H1 (cell line): ENCODE measurements around the gene PDE3A. TPM values are rescaled to one million over a fixed set of nuclear protein-coding genes. Genes with fewer than 3 reads are reported as not detected.

ENCODE experiments used
- CTCF ChIA-PET: fragments of 300-600 bp; sonication (Branson Sonifier 250); formaldehyde crosslinking; loops from one replicate; lab custom pipeline; 2021; ENCODE audit not compliant: partially characterized antibody; lab: Charles Lee
- POLR2A ChIA-PET: fragments of 300-600 bp; sonication (Branson Sonifier 250); formaldehyde crosslinking; loops from one replicate; lab custom pipeline; 2021; ENCODE audit warnings: inconsistent platforms; ENCODE audit not compliant: partially characterized antibody; lab: Charles Lee
- DNase-seq, 2 experiments: peaks; one replicate each; pipeline versions ENCODE4 v3.0.0 to v3.0.0-alpha.2; 2010 to 2022; ENCODE audit warnings: low spot score in 2 of 2, low read depth in 1 of 2, mixed read lengths in 1 of 2
- FAIRE-seq: peaks from 2 replicates; lab custom pipeline; 2011; peaks lifted over from hg19 to GRCh38; lab: Jason Lieb, UNC
- H2AFZ ChIP-seq: 2 replicates; pipeline ENCODE4 v1.8.1; 2012; ENCODE audit warnings: low read length, inconsistent platforms
- H2AK5ac ChIP-seq: 2 replicates; pipeline ENCODE4 v1.6.1; 2013; ENCODE audit warnings: low read depth, low read length
- H2BK120ac ChIP-seq: replicated peaks from 2 replicates; pipeline ENCODE3; 2013; ENCODE audit warnings: low read depth, low read length, inconsistent platforms
- H2BK12ac ChIP-seq: 2 replicates; pipeline ENCODE4 v1.6.1; 2013; ENCODE audit warnings: low read depth, low read length
- H2BK15ac ChIP-seq: 2 replicates; pipeline ENCODE4 v1.6.1; 2013; ENCODE audit warnings: low read length
- H2BK20ac ChIP-seq: 2 replicates; pipeline ENCODE4 v1.6.1; 2013; ENCODE audit warnings: low read length
- H2BK5ac ChIP-seq: 2 replicates; pipeline ENCODE4 v1.6.1; 2013; ENCODE audit warnings: low read depth, low read length
- H3K14ac ChIP-seq: 2 replicates; pipeline ENCODE4 v1.6.1; 2013; ENCODE audit warnings: inconsistent platforms; ENCODE audit not compliant: insufficient read length
- H3K18ac ChIP-seq: 2 replicates; pipeline ENCODE4 v1.6.1; 2013; ENCODE audit warnings: low read length; ENCODE audit errors: extremely low read depth
- H3K23ac ChIP-seq: 2 replicates; pipeline ENCODE4 v1.6.1; 2013; ENCODE audit warnings: inconsistent platforms; ENCODE audit not compliant: insufficient read length
- H3K23me2 ChIP-seq: 2 replicates; pipeline ENCODE4 v1.6.1; 2013; ENCODE audit warnings: low read depth, low read length
- H3K27ac ChIP-seq: 2 replicates; pipeline ENCODE4 v1.6.1; 2011; ENCODE audit warnings: low read depth, low read length, inconsistent platforms
- H3K27me3 ChIP-seq, 4 experiments: replicated peaks in 1 of 4; 1 replicate in 1 of 4; 2 replicates in 3 of 4; pipeline versions ENCODE4 v1.6.1 to v1.8.1; 2011 to 2013; ENCODE audit warnings: low read length in 3 of 4, mild to moderate bottlenecking in 3 of 4, inconsistent platforms in 2 of 4, mixed read lengths in 2 of 4, moderate library complexity in 1 of 4; ENCODE audit not compliant: control insufficient read depth in 3 of 4, insufficient read depth in 3 of 4; ENCODE audit errors: extremely low read depth in 1 of 4
- H3K36me3 ChIP-seq, 4 experiments: 2 replicates each; pipeline versions ENCODE4 v1.6.1 to v1.8.1; 2011 to 2013; ENCODE audit warnings: mild to moderate bottlenecking in 4 of 4, low read length in 3 of 4, moderate library complexity in 2 of 4, control low read depth in 1 of 4, inconsistent platforms in 1 of 4; ENCODE audit not compliant: insufficient read depth in 4 of 4, control insufficient read depth in 2 of 4
- H3K4ac ChIP-seq: replicated peaks from 2 replicates; pipeline ENCODE3; 2013; ENCODE audit warnings: low read length, low read depth, mixed read lengths, inconsistent platforms; ENCODE audit not compliant: insufficient read length
- H3K4me1 ChIP-seq, 4 experiments: replicated peaks in 1 of 4; 1 replicate in 1 of 4; 2 replicates in 3 of 4; pipeline versions ENCODE4 v1.6.1 to v1.8.1; 2011 to 2013; ENCODE audit warnings: low read length in 3 of 4, inconsistent platforms in 2 of 4, mixed read lengths in 1 of 4; ENCODE audit not compliant: insufficient read depth in 4 of 4, control insufficient read depth in 3 of 4
- H3K4me2 ChIP-seq, 2 experiments: 2 replicates each; pipeline versions ENCODE4 v1.6.1 to v1.8.1; 2011 to 2013; ENCODE audit warnings: low read depth in 2 of 2, low read length in 2 of 2, control low read depth in 1 of 2, inconsistent platforms in 1 of 2, mild to moderate bottlenecking in 1 of 2; ENCODE audit not compliant: insufficient read depth in 1 of 2
- H3K4me3 ChIP-seq, 4 experiments: fragments of 200-600, 300-600 bp in 1 of 4; sonication (generic), shearing (Covaris generic), sonication (Bioruptor Twin) in 1 of 4; 2 replicates each; pipeline versions ENCODE4 v1.5.1 to v1.8.1; 2011 to 2016; ENCODE audit warnings: low read length in 4 of 4, low read depth in 3 of 4, control low read depth in 2 of 4, inconsistent platforms in 2 of 4, mild to moderate bottlenecking in 2 of 4, mixed read lengths in 1 of 4, moderate library complexity in 1 of 4; ENCODE audit not compliant: insufficient read depth in 2 of 4; ENCODE audit errors: extremely low read depth in 1 of 4
- H3K56ac ChIP-seq: replicated peaks from 2 replicates; pipeline ENCODE3; 2013; ENCODE audit warnings: low read depth, mild to moderate bottlenecking, mixed read lengths, low read length, inconsistent platforms; ENCODE audit not compliant: insufficient read length
- H3K79me1 ChIP-seq: 2 replicates; pipeline ENCODE4 v1.6.1; 2013; ENCODE audit warnings: low read depth, low read length, control low read depth
- H3K79me2 ChIP-seq, 2 experiments: 2 replicates each; pipeline versions ENCODE4 v1.6.1 to v1.8.1; 2012 to 2013; ENCODE audit warnings: low read length in 2 of 2, mild to moderate bottlenecking in 2 of 2, inconsistent platforms in 1 of 2; ENCODE audit not compliant: insufficient read depth in 2 of 2, control insufficient read depth in 1 of 2
- H3K9ac ChIP-seq, 4 experiments: replicated peaks in 1 of 4; 1 replicate in 1 of 4; 2 replicates in 3 of 4; pipeline versions ENCODE4 v1.6.1 to v1.8.1; 2011 to 2013; ENCODE audit warnings: low read depth in 3 of 4, low read length in 3 of 4, control low read depth in 2 of 4, mild to moderate bottlenecking in 2 of 4, moderate library complexity in 2 of 4, inconsistent platforms in 1 of 4; ENCODE audit errors: extremely low read depth in 1 of 4
- H3K9me3 ChIP-seq, 2 experiments: 2 replicates each; pipeline versions ENCODE4 v1.6.1 to v1.8.1; 2012 to 2013; ENCODE audit warnings: mild to moderate bottlenecking in 2 of 2, moderate library complexity in 2 of 2, control low read depth in 1 of 2, inconsistent platforms in 1 of 2, low read depth in 1 of 2, low read length in 1 of 2, mixed read lengths in 1 of 2; ENCODE audit not compliant: insufficient read depth in 2 of 2
- H4K20me1 ChIP-seq, 2 experiments: replicated peaks in 1 of 2; 2 replicates each; pipeline versions ENCODE3 to v1.8.1; 2011 to 2013; ENCODE audit warnings: inconsistent platforms in 2 of 2, low read length in 2 of 2, mild to moderate bottlenecking in 1 of 2; ENCODE audit not compliant: insufficient read depth in 2 of 2, control insufficient read depth in 1 of 2
- H4K5ac ChIP-seq: 2 replicates; pipeline ENCODE4 v1.6.1; 2013; ENCODE audit warnings: low read length, low read depth, mixed read lengths, inconsistent platforms; ENCODE audit not compliant: insufficient read length
- H4K8ac ChIP-seq: 2 replicates; pipeline ENCODE4 v1.8.0; 2013; ENCODE audit warnings: mild to moderate bottlenecking, moderate library complexity, low read length, inconsistent platforms; ENCODE audit not compliant: insufficient read depth; ENCODE audit errors: extremely low read depth
- H4K91ac ChIP-seq: replicated peaks from 2 replicates; pipeline ENCODE3; 2013; ENCODE audit warnings: low read length, mixed read lengths, inconsistent platforms; ENCODE audit not compliant: insufficient read length
- BACH1 ChIP-seq: IDR thresholded peaks from 2 replicates; pipeline ENCODE4 v1.6.1; 2012; ENCODE audit warnings: low read length, improper control_type of control experiment
- CTCF ChIP-seq, 3 experiments: IDR thresholded peaks; 1 replicate in 2 of 3; 2 replicates in 1 of 3; pipeline versions ENCODE4 v1.5.1 to v1.6.1; 2011; ENCODE audit warnings: low read length in 3 of 3, mild to moderate bottlenecking in 3 of 3, inconsistent platforms in 2 of 3, low read depth in 1 of 3, moderate library complexity in 1 of 3; ENCODE audit not compliant: insufficient read depth in 1 of 3; ENCODE audit errors: control extremely low read depth in 1 of 3
- JUN ChIP-seq: IDR thresholded peaks from 2 replicates; pipeline ENCODE4 v1.6.1; 2011; ENCODE audit warnings: low read depth, mild to moderate bottlenecking, improper control_type of control experiment, low read length
- SP1 ChIP-seq: IDR thresholded peaks from 2 replicates; pipeline ENCODE4 v1.6.1; 2011; ENCODE audit warnings: low read depth, low read length
- polyA plus RNA-seq, 7 experiments: library from polyadenylated mRNA; depleted of rRNA in 3 of 7; stranded (reverse) in 5 of 7; unstranded in 2 of 7; fragments of >200 nt in 5 of 7; fragments of 200-250 nt in 2 of 7; gene quantifications; 1 replicate in 5 of 7; 2 replicates in 1 of 7; 4 replicates in 1 of 7; pipeline versions ENCODE4 v1.2.1 to v1.2.3, GENCODE V29; 2011 to 2013; ENCODE audit warnings: missing spikeins in 2 of 7, mixed read lengths in 2 of 7
- total RNA-seq: library from RNA; stranded (reverse); fragmentation: NEBNext Ultra II Directional; extraction: Animal tissue kit (Norgen Biotek cat#: 25700); gene quantifications from 2 replicates; pipeline ENCODE4 v1.2.1, GENCODE V29; 2021

Gene PDE3A
- total and polyA plus RNA-seq, 2 of the 8 experiments (the other 6 are each of a cell fraction or from before 2014, with no cell fraction given), result 1.4 to 3.4 TPM

DNA sequence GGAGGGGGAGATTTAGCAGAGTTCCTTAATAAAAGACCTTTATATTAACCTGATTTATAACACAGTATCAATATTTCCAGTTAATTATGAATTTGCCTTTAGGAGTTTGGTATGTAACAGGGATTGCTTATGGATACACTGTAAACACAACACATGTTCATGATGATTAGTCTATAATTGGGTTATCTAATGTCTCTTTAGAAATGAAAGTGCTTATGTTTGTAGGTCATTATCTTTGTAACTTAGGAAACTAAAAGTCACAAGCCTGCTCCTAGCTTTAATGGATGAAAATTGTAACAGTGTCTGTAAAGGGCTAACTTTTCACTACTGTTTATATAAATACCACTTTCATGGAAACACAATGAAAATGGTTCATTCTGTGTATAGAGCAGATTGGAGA is 9.4 kb downstream of the PDE3A start:
- Histone ChIP-seq H3K9ac (no peak overlapping the region), H3K4me1 (no peaks in the 10 kb centered on the region), H3K23me2 (no peaks in the 10 kb centered on the region), H4K91ac (no peak overlapping the region), H3K4me2 (no peak overlapping the region), H2BK120ac (no peak overlapping the region), H3K27me3 (no peaks in the 10 kb centered on the region), H3K4me3 (no peak overlapping the region), H3K27ac (no peak overlapping the region), H3K23ac (no peak overlapping the region), H2BK12ac (no peak overlapping the region), H2BK5ac (no peak overlapping the region), H2AFZ (no peak overlapping the region), H3K18ac (no peak overlapping the region), H4K20me1 (no peaks in the 10 kb centered on the region), H3K9me3 (no peaks in the 10 kb centered on the region), H4K8ac (no peak overlapping the region), H3K14ac (no peak overlapping the region), H3K79me2 (no peaks in the 10 kb centered on the region), H2AK5ac (no peak overlapping the region), H3K79me1 (no peaks in the 10 kb centered on the region), H4K5ac (no peak overlapping the region), H3K36me3 (no peaks in the 10 kb centered on the region), H3K4ac (no peak overlapping the region), H2BK20ac (no peak overlapping the region), H2BK15ac (no peak overlapping the region), H3K56ac (no peak overlapping the region)
- ChIA-PET CTCF (interaction anchor here (0.6 to 1.6 kb wide), 2 partner anchors 18 to 631 kb away, joined by 3 to 5 read pairs; no protein-coding TSS in a partner anchor), POLR2A (no interaction called here)
- TF ChIP-seq SP1, result no peak
- TF ChIP-seq BACH1, result no peak
- TF ChIP-seq JUN, result no peak
- no peak for TF ChIP-seq CTCF (IDR thresholded peaks at IDR 0.05; ENCODE audit: control extremely low read depth in 1 of 3, insufficient read depth in 1 of 3, low read depth in 1 of 3, low read length in 3 of 3)
- FAIRE-seq (no peak), DNase-seq (no peak)
